Epithelial cell of prostate (primary cell): ENCODE data around the gene DISP3.

Experiments
- DNase-seq: peaks from one replicate; pipeline ENCODE4 v3.0.0-alpha.2; 2011; ENCODE audit warnings: low read depth, low spot score
- H3K27ac ChIP-seq: fragments of 450-650 bp; 2 replicates; pipeline ENCODE4 v1.5.1; 2017; ENCODE audit warnings: mild to moderate bottlenecking

DISP3 gene

GRCh38 chr1:11458811-11459275 is 20.1 kb upstream of the DISP3 start:
- no peak overlapping the region for H3K27ac ChIP-seq
- no peak for DNase-seq

- no peak overlapping the region for H3K27ac ChIP-seq
- DNase-seq: no peak
Observed at GRCh38 chr1:11461531-11462137, 17.3 kb upstream of the DISP3 start.

- no peak overlapping the region for H3K27ac ChIP-seq
- DNase-seq: no peak
Observed at GRCh38 chr1:11462224-11462923, 16.6 kb upstream of the DISP3 start.

GRCh38 chr1:11463177-11463576 is 15.8 kb upstream of the DISP3 start:
- H3K27ac ChIP-seq: no peak overlapping the region
- no peak for DNase-seq

GRCh38 chr1:11465307-11465706 is 13.6 kb upstream of the DISP3 start:
- no peak for DNase-seq
- H3K27ac ChIP-seq: no peak overlapping the region

- no peak overlapping the region for H3K27ac ChIP-seq
- no peak for DNase-seq
Observed at GRCh38 chr1:11466416-11466815, 12.5 kb upstream of the DISP3 start.

GRCh38 chr1:11468878-11469277 is 10.1 kb upstream of the DISP3 start:
- no peak overlapping the region for H3K27ac ChIP-seq
- DNase-seq: no peak

GRCh38 chr1:11470912-11471311 is 8.0 kb upstream of the DISP3 start:
- no peak overlapping the region for H3K27ac ChIP-seq
- no peak for DNase-seq

GRCh38 chr1:11471473-11471872 is 7.5 kb upstream of the DISP3 start:
- DNase-seq: no peak
- no peak overlapping the region for H3K27ac ChIP-seq

GRCh38 chr1:11472284-11472683 is 6.7 kb upstream of the DISP3 start:
- no peak for DNase-seq
- no peak overlapping the region for H3K27ac ChIP-seq

- no peak for DNase-seq
- H3K27ac ChIP-seq: no peak overlapping the region
Observed at GRCh38 chr1:11472741-11473140, 6.2 kb upstream of the DISP3 start.

- H3K27ac ChIP-seq: no peak overlapping the region
- no peak for DNase-seq
Observed at GRCh38 chr1:11473491-11474034, 5.4 kb upstream of the DISP3 start.

GRCh38 chr1:11474826-11475225 is 4.1 kb upstream of the DISP3 start:
- DNase-seq: no peak
- H3K27ac ChIP-seq: no peak overlapping the region

GRCh38 chr1:11475748-11476147 is 3.2 kb upstream of the DISP3 start:
- DNase-seq: no peak
- H3K27ac ChIP-seq: no peak overlapping the region

- no peak for DNase-seq
- no peak overlapping the region for H3K27ac ChIP-seq
Observed at GRCh38 chr1:11479375-11479979, 522 bp downstream of the DISP3 start.

GRCh38 chr1:11481019-11481418 is 2.1 kb downstream of the DISP3 start:
- DNase-seq: no peak
- H3K27ac ChIP-seq: no peak overlapping the region

- DNase-seq: no peak
- H3K27ac ChIP-seq: no peak overlapping the region
Observed at GRCh38 chr1:11482198-11482597, 3.2 kb downstream of the DISP3 start.

- DNase-seq: no peak
- no peak overlapping the region for H3K27ac ChIP-seq
Observed at GRCh38 chr1:11482701-11483479, 3.9 kb downstream of the DISP3 start.

GRCh38 chr1:11483581-11484320 is 4.8 kb downstream of the DISP3 start:
- H3K27ac ChIP-seq: no peak overlapping the region
- no peak for DNase-seq

GRCh38 chr1:11484321-11484655 is 5.3 kb downstream of the DISP3 start:
- no peak overlapping the region for H3K27ac ChIP-seq
- no peak for DNase-seq
